A549 (cell line): ENCODE results near the gene TOGARAM2. TPM values are rescaled to one million over a fixed set of nuclear protein-coding genes. Genes with fewer than 3 reads are reported as not detected.

Experiments used
- ATAC-seq, 2 experiments: fragments of 200-7000 bp in 1 of 2; fragments of >200 bp in 1 of 2; cut with Nextera tagmentation in 1 of 2; cut with Tn5 transposase in 1 of 2; 3 replicates each; pipeline versions ENCODE4 v1.8.0 to v1.9.1; 2018 to 2020; ENCODE audit warnings: mild to moderate bottlenecking in 1 of 2, moderate library complexity in 1 of 2
- CTCF ChIA-PET: fragments of 300-600 bp; sonication (Branson Sonifier 250); formaldehyde crosslinking; extraction: SDS; loops from one replicate; lab custom pipeline; 2021; ENCODE audit warnings: antibody characterized with exemption, inconsistent platforms; lab: Yijun Ruan, JAX
- POLR2A ChIA-PET: fragments of 350-600 bp; formaldehyde crosslinking; extraction: SDS; loops from one replicate; lab custom pipeline; 2021; ENCODE audit warnings: antibody characterized with exemption, inconsistent platforms; lab: Yijun Ruan, JAX
- DNase-seq, 2 experiments: peaks; one replicate each; pipeline versions ENCODE4 v3.0.0 to v3.0.0-alpha.2; 2011 to 2016; ENCODE audit warnings: low read depth in 1 of 2, low spot score in 1 of 2
- FAIRE-seq: peaks from 2 replicates; lab custom pipeline; 2011; peaks lifted over from hg19 to GRCh38; lab: Jason Lieb, UNC
- H3K27ac ChIP-seq, 2 experiments: fragments of >200 bp; sonication (Bioruptor Twin); formaldehyde crosslinking; 3 replicates each; pipeline ENCODE4 v1.5.1; 2016 to 2017
- H3K4me1 ChIP-seq: fragments of >200 bp; sonication (Bioruptor Twin); formaldehyde crosslinking; 3 replicates; pipeline ENCODE4 v1.6.1; 2016
- H3K4me2 ChIP-seq: fragments of >200 bp; sonication (Bioruptor Twin); formaldehyde crosslinking; 3 replicates; pipeline ENCODE4 v1.6.1; 2016
- H3K4me3 ChIP-seq: fragments of >200 bp; sonication (Bioruptor Twin); formaldehyde crosslinking; 3 replicates; pipeline ENCODE4 v1.5.1; 2016
- H3K9me3 ChIP-seq: fragments of >200 bp; sonication (Bioruptor Twin); formaldehyde crosslinking; 3 replicates; pipeline ENCODE4 v1.6.1; 2016
- BHLHE40 ChIP-seq: IDR thresholded peaks from 2 replicates; pipeline ENCODE4 v1.6.1; 2012; ENCODE audit warnings: low read depth, low read length, inconsistent platforms
- CBX2 ChIP-seq: fragments of 200-600 bp; sonication (generic); IDR thresholded peaks from 2 replicates; pipeline ENCODE4 v1.6.1; 2016; ENCODE audit warnings: low read depth, mild to moderate bottlenecking, borderline replicate concordance
- CEBPB ChIP-seq, 2 experiments: fragments of >200 bp in 1 of 2; sonication (Bioruptor Twin) in 1 of 2; formaldehyde crosslinking in 1 of 2; IDR thresholded peaks; 2 replicates each; pipeline ENCODE4 v1.6.1; 2012 to 2016
- EHF ChIP-seq: fragments of 250-450 bp; sonication (Bioruptor Pico); IDR thresholded peaks from 2 replicates; pipeline ENCODE4 v1.5.0; 2020; ENCODE audit warnings: mild to moderate bottlenecking
- EHMT2 ChIP-seq: fragments of 200-600 bp; sonication (generic); IDR thresholded peaks from 2 replicates; pipeline ENCODE4 v1.6.1; 2016; ENCODE audit warnings: antibody characterized with exemption, low read depth, mild to moderate bottlenecking, moderate library complexity
- FOSB ChIP-seq: fragments of 250-450 bp; sonication (Bioruptor Pico); IDR thresholded peaks from 2 replicates; pipeline ENCODE4 v1.5.0; 2020; ENCODE audit warnings: mild to moderate bottlenecking, moderate library complexity
- GATA3 ChIP-seq: IDR thresholded peaks from 2 replicates; pipeline ENCODE4 v1.6.1; 2012; ENCODE audit warnings: borderline replicate concordance
- HOXA7 ChIP-seq: fragments of 250-450 bp; sonication (Bioruptor Pico); IDR thresholded peaks from 2 replicates; pipeline ENCODE4 v1.5.0; 2020; ENCODE audit warnings: mild to moderate bottlenecking, moderate library complexity
- HOXB5 ChIP-seq: fragments of 250-450 bp; sonication (Bioruptor Pico); IDR thresholded peaks from 2 replicates; pipeline ENCODE4 v1.5.0; 2020; ENCODE audit warnings: mild to moderate bottlenecking, moderate library complexity
- JUN ChIP-seq, 2 experiments: fragments of >200 bp; sonication (Bioruptor Twin); formaldehyde crosslinking; IDR thresholded peaks; 2 replicates in 1 of 2; 3 replicates in 1 of 2; pipeline ENCODE4 v1.6.1; 2016 to 2017
- JUNB ChIP-seq: fragments of >200 bp; sonication (Bioruptor Twin); formaldehyde crosslinking; IDR thresholded peaks from 2 replicates; pipeline ENCODE4 v1.6.1; 2016
- KDM5A ChIP-seq: fragments of 200-600 bp; sonication (generic); IDR thresholded peaks from 2 replicates; pipeline ENCODE4 v1.6.1; 2016; ENCODE audit warnings: antibody characterized with exemption, mild to moderate bottlenecking
- MYC ChIP-seq: IDR thresholded peaks from 2 replicates; pipeline ENCODE4 v1.6.1; 2012; ENCODE audit warnings: mild to moderate bottlenecking, inconsistent platforms, low read length, improper control_type of control experiment, borderline replicate concordance
- NPAS2 ChIP-seq: fragments of 250-450 bp; sonication (Bioruptor Pico); IDR thresholded peaks from 2 replicates; pipeline ENCODE4 v1.8.0; 2022; ENCODE audit warnings: mild to moderate bottlenecking, moderate library complexity, borderline replicate concordance
- POLR2A ChIP-seq: IDR thresholded peaks from 2 replicates; pipeline ENCODE4 v1.6.1; 2012; ENCODE audit warnings: mild to moderate bottlenecking, low read length
- POLR2AphosphoS2 ChIP-seq: conservative IDR thresholded peaks from 2 replicates; pipeline ENCODE4 v1.6.1; 2012; ENCODE audit warnings: low read length, improper control_type of control experiment, inconsistent platforms
- RARB ChIP-seq: fragments of 250-450 bp; sonication (Bioruptor Pico); IDR thresholded peaks from 2 replicates; pipeline ENCODE4 v1.8.0; 2021; ENCODE audit warnings: mild to moderate bottlenecking, moderate library complexity
- RFX5 ChIP-seq: fragments of 450-650 bp; IDR thresholded peaks from 2 replicates; pipeline ENCODE4 v1.7.1; 2014; ENCODE audit warnings: antibody characterized with exemption, mild to moderate bottlenecking, moderate library complexity
- SMC3 ChIP-seq: fragments of >200 bp; sonication (Bioruptor Twin); formaldehyde crosslinking; IDR thresholded peaks from 3 replicates; pipeline ENCODE4 v1.6.1; 2018; ENCODE audit warnings: inconsistent platforms
- SREBF2 ChIP-seq: fragments of 450-650 bp; IDR thresholded peaks from 2 replicates; pipeline ENCODE4 v1.6.1; 2014; ENCODE audit warnings: mild to moderate bottlenecking, moderate library complexity
- ZNF302 ChIP-seq: fragments of 250-450 bp; sonication (Bioruptor Pico); IDR thresholded peaks from 2 replicates; pipeline ENCODE4 v1.9.0; 2021; ENCODE audit warnings: inconsistent platforms, mild to moderate bottlenecking, moderate library complexity
- ZSCAN20 ChIP-seq: fragments of 250-450 bp; sonication (Bioruptor Pico); IDR thresholded peaks from 2 replicates; pipeline ENCODE4 v1.8.0; 2022; ENCODE audit warnings: mild to moderate bottlenecking, moderate library complexity
- WGBS: methylation state at CpG from one replicate; pipeline ENCODE4 v1.1.6; 2017; ENCODE audit errors: missing lambda C conversion rate; 5-methylcytosine and 5-hydroxymethylcytosine counted together
- polyA plus RNA-seq, 4 experiments: library from polyadenylated mRNA; depleted of rRNA in 3 of 4; stranded (reverse); fragments of >200 nt; fragmentation: RNase III in 1 of 4; extraction: RNeasy Plus Mini Kit Qiagen cat#74134 plus additional on column Dnase treatment in 1 of 4; gene quantifications; 2 replicates in 3 of 4; 3 replicates in 1 of 4; pipeline ENCODE4 v1.2.3, GENCODE V29; 2011 to 2017
- TF ChIP-seq, protein P1 (sequence below): fragments of 250-450 bp; sonication (Bioruptor Pico); IDR thresholded peaks from 2 replicates; pipeline ENCODE4 v1.5.0; 2021; ENCODE audit warnings: mild to moderate bottlenecking, moderate library complexity, borderline replicate concordance
- TF ChIP-seq, protein P2 (sequence below): IDR thresholded peaks from 2 replicates; pipeline ENCODE4 v1.6.1; 2012
- TF ChIP-seq, protein P3 (sequence below): fragments of >200 bp; sonication (Bioruptor Twin); formaldehyde crosslinking; IDR thresholded peaks from 3 replicates; pipeline ENCODE4 v1.5.1; 2016
- TF ChIP-seq, protein P4 (sequence below): fragments of >200 bp; sonication (Bioruptor Twin); formaldehyde crosslinking; IDR thresholded peaks from 3 replicates; pipeline ENCODE4 v1.6.1; 2016
- TF ChIP-seq, protein P5 (sequence below): IDR thresholded peaks from 2 replicates; pipeline ENCODE4 v1.6.1; 2012; ENCODE audit warnings: low read depth, borderline replicate concordance
- TF ChIP-seq, protein P6 (sequence below): fragments of 150-350 bp; IDR thresholded peaks from 2 replicates; pipeline ENCODE4 v1.6.1; 2014; ENCODE audit warnings: low read depth, mild to moderate bottlenecking, low read length

TOGARAM2 gene
- polyA plus RNA-seq, 2 of the 4 experiments (the other 2 are of a cell fraction) = 0.14 to 0.35 TPM

DNA sequence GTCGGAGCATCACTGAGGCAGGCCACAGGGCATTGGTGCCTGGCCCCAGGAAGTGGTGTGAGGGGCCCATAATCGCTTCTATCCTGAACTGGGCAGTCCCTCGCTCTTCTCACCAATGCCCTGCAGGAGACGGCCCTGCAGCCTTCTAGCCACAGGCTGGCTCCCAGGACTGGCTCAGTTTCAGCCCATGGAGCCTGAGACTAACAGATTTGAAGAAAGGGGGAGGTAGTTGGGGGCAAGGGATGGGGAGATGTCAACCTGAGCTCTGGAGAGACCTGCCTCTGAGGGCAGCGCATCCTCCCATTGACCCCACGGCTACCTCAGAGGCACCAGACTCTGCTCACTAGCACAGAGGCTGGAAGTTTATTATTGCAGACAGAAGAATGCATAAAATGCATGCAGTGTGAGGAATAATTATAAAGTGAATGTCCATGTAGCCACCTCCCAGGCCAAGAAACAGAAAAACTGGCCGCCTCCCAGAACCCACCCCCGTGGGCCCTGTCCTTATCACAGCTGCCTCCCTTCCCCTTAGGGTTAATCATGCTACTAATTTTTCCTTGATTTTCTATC lies 1.4 kb downstream of the TOGARAM2 start:
- H3K4me3 ChIP-seq = no peak overlapping the region
- H3K27ac ChIP-seq = no peak overlapping the region
- H3K4me2 ChIP-seq = no peak overlapping the region
- ChIA-PET CTCF (no interaction called here), POLR2A (no interaction called here)
- H3K4me1 ChIP-seq = no peaks in the 10 kb centered on the region
- whole genome bisulfite sequencing = 83% methylated on average over 8 of the region's 8 CpGs
- TF ChIP-seq JUNB (no peak), HOXA7 (CRISPR knock-in tag) (no peak), EHF (CRISPR knock-in tag) (no peak), JUN (IDR thresholded peaks at IDR 0.05) (no peak), EHMT2 (no peak), POLR2AphosphoS2 (no peak), KDM5A (no peak), BHLHE40 (no peak)
- TF ChIP-seq, protein P1, sequence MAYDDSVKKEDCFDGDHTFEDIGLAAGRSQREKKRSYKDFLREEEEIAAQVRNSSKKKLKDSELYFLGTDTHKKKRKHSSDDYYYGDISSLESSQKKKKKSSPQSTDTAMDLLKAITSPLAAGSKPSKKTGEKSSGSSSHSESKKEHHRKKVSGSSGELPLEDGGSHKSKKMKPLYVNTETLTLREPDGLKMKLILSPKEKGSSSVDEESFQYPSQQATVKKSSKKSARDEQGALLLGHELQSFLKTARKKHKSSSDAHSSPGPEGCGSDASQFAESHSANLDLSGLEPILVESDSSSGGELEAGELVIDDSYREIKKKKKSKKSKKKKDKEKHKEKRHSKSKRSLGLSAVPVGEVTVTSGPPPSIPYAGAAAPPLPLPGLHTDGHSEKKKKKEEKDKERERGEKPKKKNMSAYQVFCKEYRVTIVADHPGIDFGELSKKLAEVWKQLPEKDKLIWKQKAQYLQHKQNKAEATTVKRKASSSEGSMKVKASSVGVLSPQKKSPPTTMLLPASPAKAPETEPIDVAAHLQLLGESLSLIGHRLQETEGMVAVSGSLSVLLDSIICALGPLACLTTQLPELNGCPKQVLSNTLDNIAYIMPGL (CRISPR knock-in tag) = no peak
- TF ChIP-seq, protein P2, sequence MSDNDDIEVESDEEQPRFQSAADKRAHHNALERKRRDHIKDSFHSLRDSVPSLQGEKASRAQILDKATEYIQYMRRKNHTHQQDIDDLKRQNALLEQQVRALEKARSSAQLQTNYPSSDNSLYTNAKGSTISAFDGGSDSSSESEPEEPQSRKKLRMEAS = no peak
- DNase-seq (no peak), ATAC-seq (peak; percentile 26 to 40; a peak in 3 of 6 replicates), FAIRE-seq (no peak)
- H3K9me3 ChIP-seq = no peaks in the 10 kb centered on the region

DNA sequence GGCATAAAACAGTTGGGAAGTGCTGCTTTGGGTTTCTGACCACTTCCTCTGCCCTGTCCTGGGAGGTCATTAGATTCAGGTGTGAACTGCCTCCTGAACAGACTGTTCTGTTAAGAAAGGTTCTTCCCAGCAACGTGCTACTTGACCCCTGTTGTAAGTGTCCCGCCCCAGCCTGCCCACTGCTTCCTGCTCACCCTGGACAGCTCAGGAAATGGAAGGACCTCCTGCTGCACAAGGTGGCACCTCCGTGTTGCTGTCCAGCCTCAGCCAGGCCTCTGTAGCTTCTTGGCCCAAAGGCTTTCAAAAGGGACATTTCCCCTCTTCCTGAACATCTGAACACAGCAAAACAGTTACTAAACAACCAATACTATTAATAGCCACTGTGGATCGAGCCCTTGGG lies 5.3 kb downstream of the TOGARAM2 start:
- CTCF ChIA-PET = interaction anchor here (0.9 to 1.7 kb wide), 4 partner anchors 10 to 68 kb away, joined by 3 to 5 read pairs (median 3); no protein-coding TSS in a partner anchor
- FAIRE-seq = no peak
- TF ChIP-seq, protein P3, sequence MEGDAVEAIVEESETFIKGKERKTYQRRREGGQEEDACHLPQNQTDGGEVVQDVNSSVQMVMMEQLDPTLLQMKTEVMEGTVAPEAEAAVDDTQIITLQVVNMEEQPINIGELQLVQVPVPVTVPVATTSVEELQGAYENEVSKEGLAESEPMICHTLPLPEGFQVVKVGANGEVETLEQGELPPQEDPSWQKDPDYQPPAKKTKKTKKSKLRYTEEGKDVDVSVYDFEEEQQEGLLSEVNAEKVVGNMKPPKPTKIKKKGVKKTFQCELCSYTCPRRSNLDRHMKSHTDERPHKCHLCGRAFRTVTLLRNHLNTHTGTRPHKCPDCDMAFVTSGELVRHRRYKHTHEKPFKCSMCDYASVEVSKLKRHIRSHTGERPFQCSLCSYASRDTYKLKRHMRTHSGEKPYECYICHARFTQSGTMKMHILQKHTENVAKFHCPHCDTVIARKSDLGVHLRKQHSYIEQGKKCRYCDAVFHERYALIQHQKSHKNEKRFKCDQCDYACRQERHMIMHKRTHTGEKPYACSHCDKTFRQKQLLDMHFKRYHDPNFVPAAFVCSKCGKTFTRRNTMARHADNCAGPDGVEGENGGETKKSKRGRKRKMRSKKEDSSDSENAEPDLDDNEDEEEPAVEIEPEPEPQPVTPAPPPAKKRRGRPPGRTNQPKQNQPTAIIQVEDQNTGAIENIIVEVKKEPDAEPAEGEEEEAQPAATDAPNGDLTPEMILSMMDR = no peak
- no peak for TF ChIP-seq RARB (CRISPR knock-in tag)
- no peak for TF ChIP-seq BHLHE40
- TF ChIP-seq SMC3 = no peak
- no peak for TF ChIP-seq HOXB5 (CRISPR knock-in tag)
- TF ChIP-seq, protein P4, sequence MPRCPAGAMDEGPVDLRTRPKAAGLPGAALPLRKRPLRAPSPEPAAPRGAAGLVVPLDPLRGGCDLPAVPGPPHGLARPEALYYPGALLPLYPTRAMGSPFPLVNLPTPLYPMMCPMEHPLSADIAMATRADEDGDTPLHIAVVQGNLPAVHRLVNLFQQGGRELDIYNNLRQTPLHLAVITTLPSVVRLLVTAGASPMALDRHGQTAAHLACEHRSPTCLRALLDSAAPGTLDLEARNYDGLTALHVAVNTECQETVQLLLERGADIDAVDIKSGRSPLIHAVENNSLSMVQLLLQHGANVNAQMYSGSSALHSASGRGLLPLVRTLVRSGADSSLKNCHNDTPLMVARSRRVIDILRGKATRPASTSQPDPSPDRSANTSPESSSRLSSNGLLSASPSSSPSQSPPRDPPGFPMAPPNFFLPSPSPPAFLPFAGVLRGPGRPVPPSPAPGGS = no peak
- no peak for TF ChIP-seq GATA3
- TF ChIP-seq MYC = no peak
- TF ChIP-seq EHF (CRISPR knock-in tag) = no peak
- no peak for TF ChIP-seq POLR2A
- no peak for TF ChIP-seq ZNF302
- TF ChIP-seq CBX2 = no peak
- TF ChIP-seq ZSCAN20 = no peak
- TF ChIP-seq NPAS2 (CRISPR knock-in tag) = no peak
- TF ChIP-seq, protein P5, sequence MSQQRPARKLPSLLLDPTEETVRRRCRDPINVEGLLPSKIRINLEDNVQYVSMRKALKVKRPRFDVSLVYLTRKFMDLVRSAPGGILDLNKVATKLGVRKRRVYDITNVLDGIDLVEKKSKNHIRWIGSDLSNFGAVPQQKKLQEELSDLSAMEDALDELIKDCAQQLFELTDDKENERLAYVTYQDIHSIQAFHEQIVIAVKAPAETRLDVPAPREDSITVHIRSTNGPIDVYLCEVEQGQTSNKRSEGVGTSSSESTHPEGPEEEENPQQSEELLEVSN = no peak
- TF ChIP-seq FOSB (CRISPR knock-in tag) = no peak
- TF ChIP-seq, protein P6, sequence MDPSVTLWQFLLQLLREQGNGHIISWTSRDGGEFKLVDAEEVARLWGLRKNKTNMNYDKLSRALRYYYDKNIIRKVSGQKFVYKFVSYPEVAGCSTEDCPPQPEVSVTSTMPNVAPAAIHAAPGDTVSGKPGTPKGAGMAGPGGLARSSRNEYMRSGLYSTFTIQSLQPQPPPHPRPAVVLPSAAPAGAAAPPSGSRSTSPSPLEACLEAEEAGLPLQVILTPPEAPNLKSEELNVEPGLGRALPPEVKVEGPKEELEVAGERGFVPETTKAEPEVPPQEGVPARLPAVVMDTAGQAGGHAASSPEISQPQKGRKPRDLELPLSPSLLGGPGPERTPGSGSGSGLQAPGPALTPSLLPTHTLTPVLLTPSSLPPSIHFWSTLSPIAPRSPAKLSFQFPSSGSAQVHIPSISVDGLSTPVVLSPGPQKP = no peak
- TF ChIP-seq SREBF2 = no peak
- no peak for TF ChIP-seq RFX5
- no peak for TF ChIP-seq CEBPB (IDR thresholded peaks at IDR 0.05)

More for the DNA sequence above, 5.3 kb downstream of the TOGARAM2 start:
- ATAC-seq (no peak), DNase-seq (no peak)
- no peaks in the 10 kb centered on the region for H3K9me3 ChIP-seq
- 47% methylated on average over 4 of the region's 4 CpGs for WGBS
- H3K4me1 ChIP-seq = no peaks in the 10 kb centered on the region
- POLR2A ChIA-PET = no interaction called here
- H3K4me2 ChIP-seq = no peak overlapping the region
- H3K27ac ChIP-seq = no peak overlapping the region
- H3K4me3 ChIP-seq = no peak overlapping the region
